Retinal pigment epithelial cell (primary cell): ENCODE results near the gene ZNF213.
A peak's percentile ranks its signal among the peaks of the same experiment; 100 is the strongest.

Experiments used
- DNase-seq: peaks from one replicate; pipeline ENCODE4 v3.0.0-alpha.2; 2010; ENCODE audit warnings: low read depth
- H3K4me3 ChIP-seq: 2 replicates; pipeline ENCODE4 v1.5.1; 2011; ENCODE audit warnings: mild to moderate bottlenecking, low read length, control low read depth, moderate library complexity
- CTCF ChIP-seq: conservative IDR thresholded peaks from 2 replicates; pipeline ENCODE4 v1.5.1; 2011; ENCODE audit warnings: low read depth, low read length, control low read depth, inconsistent platforms

The ZNF213 gene

GRCh38 chr16:3121851-3122467, 12.9 kb upstream of the ZNF213 start:
- DNase-seq: no peak
- no peak overlapping the region for H3K4me3 ChIP-seq
- TF ChIP-seq CTCF: no peak

- no peak overlapping the region for H3K4me3 ChIP-seq
- TF ChIP-seq CTCF: no peak
- DNase-seq: no peak
Measured at GRCh38 chr16:3122926-3123570, 11.8 kb upstream of the ZNF213 start.

- H3K4me3 ChIP-seq: peak overlapping the region; percentile 80
- peak; percentile 28 for TF ChIP-seq CTCF
- DNase-seq: peak; percentile 68
Measured at GRCh38 chr16:3123986-3124886, 10.6 kb upstream of the ZNF213 start.

- TF ChIP-seq CTCF: no peak
- no peak for DNase-seq
- no peak overlapping the region for H3K4me3 ChIP-seq
Measured at GRCh38 chr16:3127745-3128144, 7.1 kb upstream of the ZNF213 start.

- peak; percentile 97 for TF ChIP-seq CTCF
- peak overlapping the region; percentile 26 for H3K4me3 ChIP-seq
- peak; percentile 46 for DNase-seq
Measured at GRCh38 chr16:3129137-3130131, 5.4 kb upstream of the ZNF213 start.

- DNase-seq: no peak
- H3K4me3 ChIP-seq: no peak overlapping the region
- TF ChIP-seq CTCF: peak; percentile 76
Measured at GRCh38 chr16:3131755-3132377, 3.0 kb upstream of the ZNF213 start.
